GM21737 (cell line): ENCODE data around the gene TIGD3.

Experiments used
- ATAC-seq: cut with Tn5 transposase; IDR thresholded peaks from one replicate; pipeline ENCODE4 v1.9.1; 2021; ENCODE audit warnings: mild to moderate bottlenecking, moderate library complexity; ENCODE audit not compliant: unreplicated experiment

TIGD3 gene

GRCh38 chr11:65404638-65405339, 50.2 kb downstream of the TIGD3 start:
- no peak for ATAC-seq
